Endometrium (tissue), 2 donors: ENCODE data around the gene CDK5RAP1.
"Not testable (repeated sequence)": the region's sequence is repeated elsewhere in the genome, so short reads cannot be mapped to it uniquely, and the experiment has no call there.

ENCODE experiments used
- FAIRE-seq: peaks from 2 replicates; lab custom pipeline; 2012; peaks lifted over from hg19 to GRCh38; lab: Jason Lieb, UNC
- donor health status: control.
- donor health status: control.

Gene CDK5RAP1

GRCh38 chr20:33401184-33401920 is at the start of gene CDK5RAP1:
Gene CDK5RAP1, minus strand, starts transcription at chr20:33401519. Its CDS starts 4,455 bp downstream, at chr20:33397064.
- FAIRE-seq, result no peak

GRCh38 chr20:33450867-33451266 is 49.5 kb upstream of the CDK5RAP1 start:
- FAIRE-seq, result no peak

- FAIRE-seq, result no peak
Observed at GRCh38 chr20:33445881-33446625, 44.7 kb upstream of the CDK5RAP1 start.

- FAIRE-seq, result no peak
Observed at GRCh38 chr20:33444797-33445560, 43.7 kb upstream of the CDK5RAP1 start.

- FAIRE-seq, result no peak
Observed at GRCh38 chr20:33443512-33444239, 42.4 kb upstream of the CDK5RAP1 start, which contains the start of gene SNTA1. Gene SNTA1, minus strand, starts transcription at chr20:33443763. Its CDS starts 143 bp downstream, at chr20:33443620.

- FAIRE-seq, result no peak
Observed at GRCh38 chr20:33443006-33443511, 41.7 kb upstream of the CDK5RAP1 start.

- FAIRE-seq, result no peak
Observed at GRCh38 chr20:33442136-33443005, 41.1 kb upstream of the CDK5RAP1 start.

- no peak for FAIRE-seq
Observed at GRCh38 chr20:33441142-33441955, 40.0 kb upstream of the CDK5RAP1 start.

- FAIRE-seq, result not testable (repeated sequence)
Observed at GRCh38 chr20:33440562-33440961, 39.2 kb upstream of the CDK5RAP1 start.

GRCh38 chr20:33438481-33438880 is 37.2 kb upstream of the CDK5RAP1 start:
- no peak for FAIRE-seq

GRCh38 chr20:33437141-33437911 is 36.0 kb upstream of the CDK5RAP1 start:
- FAIRE-seq, result no peak

GRCh38 chr20:33434434-33434833 is 33.1 kb upstream of the CDK5RAP1 start:
- FAIRE-seq, result no peak

- FAIRE-seq, result no peak
Observed at GRCh38 chr20:33433465-33434234, 32.3 kb upstream of the CDK5RAP1 start.

GRCh38 chr20:33431797-33432381 is 30.6 kb upstream of the CDK5RAP1 start:
- no peak for FAIRE-seq

- FAIRE-seq, result not testable (repeated sequence)
Observed at GRCh38 chr20:33423875-33424274, 22.6 kb upstream of the CDK5RAP1 start.

GRCh38 chr20:33423141-33423834 is 22.0 kb upstream of the CDK5RAP1 start:
- no peak for FAIRE-seq
